Posterior vena cava (tissue), 2 donors: ENCODE measurements around the gene FAM89B. TPM values are rescaled to one million over a fixed set of nuclear protein-coding genes. Genes with fewer than 3 reads are reported as not detected.
A peak's percentile ranks its signal among the peaks of the same experiment; 100 is the strongest.
"Not testable (repeated sequence)": the region's sequence is repeated elsewhere in the genome, so short reads cannot be mapped to it uniquely, and the experiment has no call there.

Experiments used
- DNase-seq: peaks from one replicate; pipeline ENCODE4 v3.0.0-alpha.2; 2020; ENCODE audit warnings: low spot score
- intact Hi-C, 2 donors: fragments of 100-400 bp; cut with DNase I; formaldehyde crosslinking; loops; one replicate each; pipeline versions ENCODE4 v1.14.1 to v1.14.2; 2022 to 2023
- total RNA-seq, 2 donors: library from RNA; stranded (reverse); fragmentation: NEBNext Ultra II Directional; extraction: Animal tissue kit (Norgen Biotek cat#: 25700); gene quantifications; one replicate each; pipeline ENCODE4 v1.2.1, GENCODE V29; 2021
- donor health status: DM: yes; HTN: yes; CAD: no.
- donor health status: DM: yes; HTN: yes; CAD: no.

FAM89B gene
- total RNA-seq, 2 donors from 2014 or later, result 43.3 to 53.0 TPM

- no peak for DNase-seq
- intact Hi-C loops, result no loop called here
Measured at GRCh38 chr11:65554057-65554818, 18.1 kb upstream of the FAM89B start.

- intact Hi-C loops, result loop anchor here in 1 of 2 donors (5.0 kb wide), 1 partner anchor 407 kb away; the partner anchor contains the start of gene SART1
- DNase-seq, result no peak
Measured at GRCh38 chr11:65554842-65555430, 17.4 kb upstream of the FAM89B start.

DNA sequence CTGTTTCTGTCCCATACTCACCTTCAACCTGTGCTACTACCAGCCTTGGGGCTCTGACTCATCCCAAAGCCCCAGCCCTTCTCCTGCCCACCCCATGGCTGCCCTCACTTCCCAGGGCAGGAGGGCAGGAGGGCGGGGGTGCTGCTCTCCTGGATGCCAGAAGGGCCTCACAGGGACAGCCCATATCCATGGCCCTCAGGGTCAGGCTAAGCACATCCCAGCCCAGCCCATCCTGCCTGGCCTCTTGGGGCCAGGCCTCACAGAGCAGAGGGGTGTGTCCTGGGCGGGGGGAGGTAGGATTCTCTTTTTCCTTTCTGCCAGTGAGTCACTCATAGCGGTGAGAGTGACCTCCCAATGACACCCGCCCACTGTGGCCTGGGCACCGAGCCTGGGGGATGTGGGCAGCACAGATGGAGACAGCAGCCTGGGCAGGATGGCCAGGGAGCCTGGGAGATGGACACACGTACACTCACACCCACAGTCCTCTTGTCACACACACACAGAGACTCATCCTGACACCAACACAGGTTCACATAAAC lies 16.6 kb upstream of the FAM89B start:
- intact Hi-C loops, result loop anchor here in 1 of 2 donors (5.0 kb wide), 1 partner anchor 407 kb away; the partner anchor contains the start of gene SART1
- DNase-seq, result peak; percentile 93

DNA sequence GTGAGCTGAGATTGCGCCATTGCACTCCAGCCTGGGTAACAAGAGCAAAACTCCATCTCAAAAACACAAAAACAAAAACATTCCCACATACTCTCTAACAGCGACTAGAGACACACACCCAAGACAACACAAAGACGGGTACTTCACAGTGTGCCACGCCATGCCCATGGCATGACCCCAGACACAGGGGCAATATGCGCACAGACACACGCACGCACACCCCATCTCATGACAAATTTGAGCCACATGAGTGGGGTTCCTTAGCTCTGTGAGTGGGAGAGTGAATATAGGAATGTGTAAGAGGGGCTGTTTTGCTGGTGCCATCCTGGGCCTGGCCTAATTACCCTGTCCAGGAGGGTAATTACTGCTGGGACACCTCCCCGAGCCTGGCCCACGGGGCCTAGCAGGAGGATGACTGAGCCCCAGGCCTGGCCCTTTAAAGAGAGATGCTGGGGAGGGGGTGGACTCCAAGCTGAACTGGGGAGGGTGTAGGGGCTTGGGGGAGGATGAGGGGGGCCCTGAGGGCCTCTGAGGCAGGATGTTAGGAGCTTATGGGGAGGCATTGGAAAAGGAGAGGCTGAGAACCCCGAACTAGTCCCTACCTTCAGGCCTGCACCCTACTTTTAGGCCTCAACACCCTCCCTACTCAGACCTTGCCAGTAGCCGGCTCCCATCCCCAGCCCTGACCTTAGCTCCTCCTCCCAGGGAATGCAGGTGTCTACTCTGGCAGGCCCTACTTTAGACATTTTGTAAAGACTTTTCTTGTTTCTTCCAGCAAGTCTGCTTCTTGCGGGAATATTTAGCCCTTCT lies 15.7 kb upstream of the FAM89B start:
- DNase-seq, result no peak

DNA sequence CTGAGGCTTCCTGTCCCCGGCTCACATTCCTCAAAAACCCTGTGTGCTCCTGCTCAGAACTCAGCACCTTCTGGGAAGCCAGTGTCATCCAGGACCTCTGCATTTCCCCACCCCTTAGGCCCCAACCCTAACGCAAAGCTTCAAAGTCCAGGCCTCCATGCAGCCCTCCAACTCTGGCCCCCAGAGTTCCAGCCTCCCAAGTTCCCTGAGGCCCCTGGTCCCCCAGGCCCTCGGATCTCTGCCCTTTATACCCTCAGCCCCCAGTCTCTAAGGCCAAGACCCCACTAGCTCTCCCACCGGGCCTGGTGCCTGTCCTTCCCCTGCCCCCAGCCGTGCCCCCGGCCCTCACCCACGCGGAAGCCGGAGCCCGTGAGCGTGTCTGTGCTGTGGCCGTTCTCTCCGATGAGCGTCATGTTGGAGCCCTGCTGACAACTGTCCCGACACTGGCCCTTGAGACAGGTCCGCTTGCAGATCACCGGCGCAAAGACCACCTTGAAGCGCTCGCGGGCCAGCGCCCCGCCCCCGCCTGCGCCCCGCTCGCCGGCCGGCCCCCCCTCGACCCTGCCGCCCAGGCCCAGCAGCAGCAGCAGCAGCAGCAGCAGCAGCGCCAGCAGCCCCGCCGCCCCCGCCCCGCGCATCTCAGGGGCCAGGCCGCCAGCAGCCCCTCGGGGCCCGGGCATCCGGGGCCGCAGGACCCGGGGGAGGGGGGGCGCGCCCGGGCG lies 14.9 kb upstream of the FAM89B start:
- no peak for DNase-seq
- intact Hi-C loops, result loop anchor here in 1 of 2 donors (5.0 kb wide), 1 partner anchor 405 kb away; the partner anchor contains the start of gene SART1

More for the DNA sequence above, 15.7 kb upstream of the FAM89B start:
- intact Hi-C loops, result loop anchor here in 1 of 2 donors (5.0 kb wide), 1 partner anchor 406 kb away; the partner anchor contains the start of gene SART1

DNA sequence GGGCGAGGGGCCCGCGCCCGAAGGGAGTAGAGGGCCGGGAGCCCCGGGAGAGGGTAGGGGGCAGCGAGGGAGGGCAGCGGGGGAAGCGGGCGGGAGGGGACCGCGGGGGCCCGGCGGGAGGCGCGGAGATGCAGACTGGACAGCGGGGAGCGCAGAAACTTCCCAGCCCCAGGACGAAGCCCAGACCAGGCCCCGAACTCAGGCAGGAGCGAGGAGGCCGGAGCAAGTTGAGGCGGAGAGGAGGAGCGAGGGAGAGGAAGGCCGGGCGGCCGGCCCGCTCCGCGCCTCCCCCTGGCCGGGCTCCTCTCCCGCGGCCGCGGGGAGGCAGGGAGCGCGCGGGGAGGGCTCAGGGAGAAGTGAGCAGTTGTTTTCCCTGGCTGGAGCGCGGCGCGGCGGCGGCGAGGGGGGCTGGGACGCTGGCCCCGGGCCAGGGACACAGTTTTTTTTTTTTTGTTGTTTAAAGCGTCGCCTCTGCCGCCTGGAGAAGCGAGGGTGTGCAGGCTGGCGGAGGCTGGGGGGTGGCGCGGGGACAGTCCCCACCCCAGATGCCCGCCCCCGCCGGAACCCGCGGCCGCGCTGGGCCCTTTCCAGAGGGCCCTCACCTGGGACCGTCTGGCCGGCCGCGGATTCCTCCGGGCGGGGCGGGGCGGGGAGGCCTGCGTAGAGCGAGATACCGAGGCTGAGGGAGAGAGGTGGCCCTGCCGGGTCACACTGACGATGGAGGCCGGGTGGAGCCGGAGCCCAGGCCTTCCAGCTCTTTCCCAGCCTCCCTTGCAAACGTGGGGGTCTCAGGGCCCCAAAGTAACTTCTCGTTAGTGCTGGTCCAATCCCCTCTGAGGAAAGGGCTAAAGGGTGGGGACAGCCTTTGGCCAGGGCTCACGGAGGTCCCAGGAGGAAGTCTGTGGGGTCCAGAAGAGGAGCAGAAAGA lies 14.1 kb upstream of the FAM89B start, which contains the start of gene LTBP3:
Gene LTBP3, minus strand, starts transcription at position 358 of the 928 bp plus-strand sequence. CDS start 400 bp downstream, outside the sequence.
- peak; percentile 94 for DNase-seq
- intact Hi-C loops, result loop anchor here in 1 of 2 donors (5.0 kb wide), 1 partner anchor 404 kb away; the partner anchor contains the start of gene SART1

- intact Hi-C loops, result loop anchor here in 1 of 2 donors (5.0 kb wide), 1 partner anchor 403 kb away; the partner anchor contains the start of gene SART1
- no peak for DNase-seq
Measured at GRCh38 chr11:65558930-65559509, 13.3 kb upstream of the FAM89B start.

- no peak for DNase-seq
- intact Hi-C loops, result loop anchor here in 1 of 2 donors (5.0 kb wide), 1 partner anchor 403 kb away; the partner anchor contains the start of gene SART1
Measured at GRCh38 chr11:65559535-65559934, 12.8 kb upstream of the FAM89B start.

DNA sequence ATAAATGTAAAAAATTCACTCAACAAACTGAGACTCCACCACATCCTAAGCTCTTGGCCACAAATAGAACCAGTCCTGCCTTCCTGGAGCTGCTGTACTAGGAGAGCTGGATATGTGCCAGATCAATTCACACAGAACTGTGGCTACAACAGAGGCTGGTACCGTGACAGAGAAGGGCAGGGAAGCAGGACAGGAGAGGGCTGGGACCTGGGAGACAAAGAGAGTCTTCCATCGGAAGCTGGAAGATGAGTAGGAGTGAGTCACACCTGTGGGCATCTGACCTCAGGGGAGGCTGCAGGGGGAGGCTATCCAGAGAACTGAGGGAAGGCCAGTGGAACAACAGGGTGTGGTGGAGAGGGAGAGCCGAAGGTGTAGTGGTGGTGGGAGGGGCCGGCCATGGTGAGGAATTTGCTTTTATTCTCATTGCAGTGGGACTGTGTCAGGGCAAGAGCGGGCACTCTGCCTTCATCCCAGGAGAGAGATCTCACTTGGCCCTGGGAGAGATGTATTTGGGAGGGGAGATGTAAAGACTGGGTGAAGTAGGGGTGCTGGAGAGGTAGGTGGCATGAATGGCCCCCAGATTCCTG lies 12.3 kb upstream of the FAM89B start:
- DNase-seq, result no peak
- intact Hi-C loops, result loop anchor here in 1 of 2 donors (5.0 kb wide), 1 partner anchor 402 kb away; the partner anchor contains the start of gene SART1

DNA sequence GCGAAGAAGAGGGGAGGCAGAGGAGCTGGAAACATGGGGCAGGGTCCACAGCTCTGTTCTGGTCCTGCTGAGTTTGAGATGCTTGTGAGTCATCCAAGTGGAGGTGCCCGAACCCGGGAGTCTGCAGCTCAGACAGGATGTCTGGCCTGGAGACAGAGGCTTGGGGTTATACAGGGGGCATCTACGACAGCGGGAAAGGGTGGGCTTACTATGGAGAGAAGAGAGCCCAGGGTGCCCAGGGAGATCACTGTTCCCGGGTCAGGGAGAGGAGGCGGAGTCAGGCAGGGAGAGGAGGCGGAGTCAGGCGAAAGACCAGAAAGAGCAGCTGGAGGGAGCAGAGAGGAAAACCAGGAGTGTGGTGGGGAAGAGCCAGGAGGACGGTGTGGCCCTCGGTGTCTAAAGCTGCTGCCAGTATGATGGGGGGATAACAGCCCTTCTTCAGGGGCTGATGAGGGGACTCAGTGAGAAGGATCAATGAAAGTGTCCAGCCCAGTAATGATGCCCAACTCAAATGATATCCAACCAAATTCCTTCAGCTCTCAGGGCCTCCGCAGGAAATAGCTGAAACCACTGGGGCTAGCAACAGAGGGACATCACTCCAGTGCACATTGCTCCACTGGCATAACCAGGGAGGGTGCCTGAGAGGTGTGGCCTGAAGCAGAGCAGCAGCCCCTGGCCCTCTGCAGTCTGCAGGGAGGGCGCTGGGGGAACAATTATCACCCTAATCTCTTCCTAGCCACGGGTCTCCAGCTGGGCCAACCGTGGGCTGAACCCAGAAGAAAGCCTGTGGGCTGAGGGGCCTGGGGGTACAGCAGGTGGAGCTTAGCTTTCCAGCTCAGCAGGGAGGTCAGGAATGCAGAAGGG lies 11.6 kb upstream of the FAM89B start:
- intact Hi-C loops, result no loop called here
- DNase-seq, result no peak

DNA sequence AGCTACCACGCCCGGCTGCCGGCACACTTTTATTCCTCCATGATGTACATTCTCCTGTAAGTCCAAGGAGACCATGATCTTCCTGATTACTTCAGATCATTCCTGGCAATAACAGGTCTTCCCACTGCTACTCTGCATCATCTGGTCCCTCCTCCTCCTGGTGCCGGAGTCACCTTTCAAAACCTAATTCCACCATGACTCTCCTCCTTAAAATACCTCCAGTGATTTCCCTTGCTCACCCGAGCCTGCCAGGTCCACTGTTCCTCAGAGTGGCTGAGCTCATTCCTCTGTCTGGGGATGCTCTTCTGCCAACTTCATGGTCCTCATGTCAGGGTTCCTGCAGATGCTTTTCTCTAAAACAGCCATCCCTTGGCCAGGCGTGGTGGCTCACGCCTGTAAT lies 10.3 kb upstream of the FAM89B start:
- intact Hi-C loops, result no loop called here
- no peak for DNase-seq

- intact Hi-C loops, result no loop called here
Measured at GRCh38 chr11:65562788-65563187, 9.6 kb upstream of the FAM89B start.

DNA sequence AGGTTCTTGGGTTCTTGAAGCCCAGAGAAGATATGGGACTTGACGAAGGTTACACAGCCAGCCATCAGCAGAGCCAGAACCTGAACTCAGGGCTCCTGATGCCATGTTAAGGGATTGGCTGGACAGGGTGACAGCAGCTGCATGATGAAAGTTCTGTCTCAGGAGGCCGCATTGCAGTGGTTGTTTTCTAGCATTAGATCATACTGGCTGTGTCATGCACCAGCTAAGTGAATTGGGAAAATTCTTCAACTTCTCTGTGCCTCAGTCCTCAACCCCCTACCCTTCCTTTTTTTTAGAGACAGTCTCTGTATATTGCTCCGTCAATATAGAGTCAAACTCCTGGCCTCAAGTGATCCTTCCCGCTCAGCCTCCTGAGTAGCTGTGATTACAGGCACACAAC lies 8.7 kb upstream of the FAM89B start:
- intact Hi-C loops, result no loop called here
- DNase-seq, result no peak

More at GRCh38 chr11:65562788-65563187, 9.6 kb upstream of the FAM89B start:
- no peak for DNase-seq

- intact Hi-C loops, DNase-seq: not testable (repeated sequence)
Measured at GRCh38 chr11:65564879-65565559, 7.3 kb upstream of the FAM89B start.
